ENCODE results near the gene CDH12. TPM values are rescaled to one million over a fixed set of nuclear protein-coding genes. Genes with fewer than 3 reads are reported as not detected.
"Not testable (repeated sequence)": the region's sequence is repeated elsewhere in the genome, so short reads cannot be mapped to it uniquely, and the experiment has no call there.

The CDH12 gene
- total RNA-seq, 1 donor from 2014 or later = not detected

- DNase-seq (ENCODE audit: low read depth) = no peak
These were observed 276.1 kb downstream of the CDH12 start for GRCh38 chr5:22577006-22577405.

- DNase-seq (ENCODE audit: low read depth) = no peak
These were observed 280.2 kb downstream of the CDH12 start for GRCh38 chr5:22572941-22573340.

- no peak for DNase-seq (ENCODE audit: low read depth)
These were observed 285.2 kb downstream of the CDH12 start for GRCh38 chr5:22567983-22568382.

GRCh38 chr5:22560147-22560546, 293.0 kb downstream of the CDH12 start:
- DNase-seq (ENCODE audit: low read depth) = no peak

GRCh38 chr5:22557251-22557650, 295.9 kb downstream of the CDH12 start:
- DNase-seq (ENCODE audit: low read depth) = no peak

- no peak for DNase-seq (ENCODE audit: low read depth)
These were observed 298.7 kb downstream of the CDH12 start for GRCh38 chr5:22554475-22554874.

- DNase-seq (ENCODE audit: low read depth) = no peak
These were observed 303.1 kb downstream of the CDH12 start for GRCh38 chr5:22549876-22550671.

GRCh38 chr5:22542340-22542739, 310.8 kb downstream of the CDH12 start:
- DNase-seq (ENCODE audit: low read depth) = no peak

- peak; percentile 2 for DNase-seq (ENCODE audit: low read depth)
These were observed 312.1 kb downstream of the CDH12 start for GRCh38 chr5:22541037-22541436.

GRCh38 chr5:22539762-22540161, 313.4 kb downstream of the CDH12 start:
- DNase-seq (ENCODE audit: low read depth) = no peak

GRCh38 chr5:22531986-22532385, 321.2 kb downstream of the CDH12 start:
- no peak for DNase-seq (ENCODE audit: low read depth)

- DNase-seq (ENCODE audit: low read depth) = no peak
These were observed 331.6 kb downstream of the CDH12 start for GRCh38 chr5:22521521-22521920.

GRCh38 chr5:22516497-22516896, 336.6 kb downstream of the CDH12 start:
- DNase-seq (ENCODE audit: low read depth) = not testable (repeated sequence)

GRCh38 chr5:22514231-22514630, 338.9 kb downstream of the CDH12 start:
- no peak for DNase-seq (ENCODE audit: low read depth)

GRCh38 chr5:22505891-22506290, 347.3 kb downstream of the CDH12 start:
- DNase-seq (ENCODE audit: low read depth) = no peak

- no peak for DNase-seq (ENCODE audit: low read depth)
These were observed 348.7 kb downstream of the CDH12 start for GRCh38 chr5:22504411-22504810.

GRCh38 chr5:22500556-22500955, 352.6 kb downstream of the CDH12 start:
- DNase-seq (ENCODE audit: low read depth) = no peak

GRCh38 chr5:22496666-22497065, 356.5 kb downstream of the CDH12 start:
- no peak for DNase-seq (ENCODE audit: low read depth)

GRCh38 chr5:22495016-22495720, 358.0 kb downstream of the CDH12 start:
- no peak for DNase-seq (ENCODE audit: low read depth)

GRCh38 chr5:22488427-22488826, 364.7 kb downstream of the CDH12 start:
- no peak for DNase-seq (ENCODE audit: low read depth)

- DNase-seq (ENCODE audit: low read depth) = no peak
These were observed 372.8 kb downstream of the CDH12 start for GRCh38 chr5:22480305-22480704.

GRCh38 chr5:22473886-22474285, 379.3 kb downstream of the CDH12 start:
- no peak for DNase-seq (ENCODE audit: low read depth)

- no peak for DNase-seq (ENCODE audit: low read depth)
These were observed 382.0 kb downstream of the CDH12 start for GRCh38 chr5:22471154-22471553.

All from myocyte (in vitro differentiated cells).